Ishikawa (cell line): ENCODE data around the gene RRP1.

Source experiments
- EP300 ChIP-seq: IDR thresholded peaks from 2 replicates; pipeline ENCODE4 v1.6.1; 2012; ENCODE audit warnings: borderline replicate concordance
- NFIC ChIP-seq: IDR thresholded peaks from 2 replicates; pipeline ENCODE4 v1.6.1; 2012
- RAD21 ChIP-seq: IDR thresholded peaks from 2 replicates; pipeline ENCODE4 v1.6.1; 2012; ENCODE audit warnings: low read depth
- TAF1 ChIP-seq: IDR thresholded peaks from 2 replicates; pipeline ENCODE4 v1.6.1; 2012; ENCODE audit warnings: low read depth, mild to moderate bottlenecking
- TCF12 ChIP-seq: IDR thresholded peaks from 2 replicates; pipeline ENCODE4 v1.6.1; 2012; ENCODE audit warnings: low read depth
- TEAD4 ChIP-seq: IDR thresholded peaks from 2 replicates; pipeline ENCODE4 v1.6.1; 2012
- YY1 ChIP-seq: IDR thresholded peaks from 2 replicates; pipeline ENCODE4 v1.6.1; 2012; ENCODE audit warnings: low read depth
- ZBTB7A ChIP-seq: IDR thresholded peaks from 2 replicates; pipeline ENCODE4 v1.6.1; 2012; ENCODE audit warnings: low read depth

GRCh38 chr21:43779660-43780059 lies 9.7 kb upstream of the RRP1 start:
- no peak for TF ChIP-seq TEAD4
- TF ChIP-seq TAF1, result no peak
- no peak for TF ChIP-seq RAD21
- no peak for TF ChIP-seq EP300
- no peak for TF ChIP-seq ZBTB7A
- no peak for TF ChIP-seq NFIC
- no peak for TF ChIP-seq YY1
- TF ChIP-seq TCF12, result no peak
